Transverse colon (tissue), 4 donors: ENCODE results near the gene TRAPPC3L.

Source experiments
- POLR2A ChIP-seq: fragments of 450-650 bp; IDR thresholded peaks from one replicate; pipeline ENCODE4 v1.6.1; 2016; ENCODE audit warnings: antibody characterized with exemption, mild to moderate bottlenecking, moderate library complexity
- POLR2AphosphoS5 ChIP-seq, 3 donors: sonication (generic); formaldehyde crosslinking; IDR thresholded peaks; one replicate each; pipeline ENCODE4 v1.6.1; 2016; ENCODE audit warnings: antibody characterized with exemption in 3 of 3
- TF ChIP-seq, protein P1 (sequence below), 5 experiments: fragments of 200-600 bp in 3 of 5; fragments of 450-650 bp in 2 of 5; sonication (generic) in 3 of 5; IDR thresholded peaks; 1 replicate in 2 of 5; 2 replicates in 3 of 5; pipeline ENCODE4 v1.5.1; 2016 to 2017; ENCODE audit warnings: antibody characterized with exemption in 5 of 5, inconsistent platforms in 3 of 5, mild to moderate bottlenecking in 2 of 5, moderate library complexity in 1 of 5

DNA sequence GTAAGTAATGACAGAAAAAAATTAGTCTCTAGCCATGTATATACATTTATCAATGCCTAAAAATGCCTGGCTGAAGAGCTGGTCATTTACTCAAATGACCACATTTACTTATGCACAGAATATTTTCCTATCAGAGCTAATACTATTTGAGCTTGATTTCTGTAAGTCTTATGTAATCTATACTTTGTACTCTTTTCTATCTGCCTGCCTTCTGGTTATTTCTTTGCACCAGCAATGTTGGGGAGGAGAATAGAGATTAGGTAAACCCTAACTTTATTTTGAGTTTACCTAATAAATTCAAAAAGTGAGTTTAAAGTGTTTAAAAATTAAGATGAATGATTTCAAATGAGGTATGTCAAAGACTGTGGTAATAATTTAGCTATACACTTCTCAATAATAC, 30.3 kb downstream of the TRAPPC3L start:
- no peak for TF ChIP-seq POLR2AphosphoS5 (IDR thresholded peaks at IDR 0.05)
- TF ChIP-seq, protein P1, sequence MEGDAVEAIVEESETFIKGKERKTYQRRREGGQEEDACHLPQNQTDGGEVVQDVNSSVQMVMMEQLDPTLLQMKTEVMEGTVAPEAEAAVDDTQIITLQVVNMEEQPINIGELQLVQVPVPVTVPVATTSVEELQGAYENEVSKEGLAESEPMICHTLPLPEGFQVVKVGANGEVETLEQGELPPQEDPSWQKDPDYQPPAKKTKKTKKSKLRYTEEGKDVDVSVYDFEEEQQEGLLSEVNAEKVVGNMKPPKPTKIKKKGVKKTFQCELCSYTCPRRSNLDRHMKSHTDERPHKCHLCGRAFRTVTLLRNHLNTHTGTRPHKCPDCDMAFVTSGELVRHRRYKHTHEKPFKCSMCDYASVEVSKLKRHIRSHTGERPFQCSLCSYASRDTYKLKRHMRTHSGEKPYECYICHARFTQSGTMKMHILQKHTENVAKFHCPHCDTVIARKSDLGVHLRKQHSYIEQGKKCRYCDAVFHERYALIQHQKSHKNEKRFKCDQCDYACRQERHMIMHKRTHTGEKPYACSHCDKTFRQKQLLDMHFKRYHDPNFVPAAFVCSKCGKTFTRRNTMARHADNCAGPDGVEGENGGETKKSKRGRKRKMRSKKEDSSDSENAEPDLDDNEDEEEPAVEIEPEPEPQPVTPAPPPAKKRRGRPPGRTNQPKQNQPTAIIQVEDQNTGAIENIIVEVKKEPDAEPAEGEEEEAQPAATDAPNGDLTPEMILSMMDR (IDR thresholded peaks at IDR 0.05): no peak
- no peak for TF ChIP-seq POLR2A
